ENCODE results near the gene C1GALT1.

The C1GALT1 gene

DNA sequence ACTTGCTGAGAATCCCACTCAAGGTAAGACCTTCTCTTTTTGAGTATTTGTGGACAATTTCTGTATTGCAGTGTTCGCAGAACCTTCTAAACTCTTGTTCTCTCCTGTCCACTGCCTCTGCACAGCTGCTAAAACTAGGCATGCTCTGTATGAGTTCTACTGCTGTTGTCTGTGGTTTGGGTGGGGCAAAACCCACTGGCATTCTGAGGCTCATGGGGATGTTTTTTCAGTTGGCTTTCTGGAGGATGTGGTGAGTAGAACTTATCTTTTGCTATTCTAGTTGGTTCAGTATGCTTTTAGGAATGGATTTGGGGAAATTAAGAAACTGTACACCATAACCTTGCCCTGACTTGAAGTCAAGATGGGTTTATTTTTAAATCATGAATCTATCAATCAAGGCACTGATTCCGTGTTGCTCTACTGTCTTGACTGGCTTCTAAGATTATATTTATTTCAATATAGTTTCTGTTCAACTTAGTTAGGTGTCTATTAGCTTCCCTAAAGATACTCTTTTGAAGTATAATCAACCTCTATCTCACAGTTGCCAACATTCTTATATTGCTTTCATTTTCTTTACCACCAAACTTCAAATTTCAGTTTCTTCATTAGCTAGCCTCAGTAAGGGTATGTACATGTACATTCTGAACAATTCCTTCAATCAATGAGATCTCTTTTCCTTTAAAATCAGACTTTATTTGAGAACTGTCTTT, 25.0 kb upstream of the C1GALT1 start:
- TF ChIP-seq CTCF (conservative IDR thresholded peaks at IDR 0.05; ENCODE audit: low read depth, low read length) = no peak
- DNase-seq (ENCODE audit: low read depth) = no peak
- no peak overlapping the region for H3K4me3 ChIP-seq (ENCODE audit: low read length)

DNA sequence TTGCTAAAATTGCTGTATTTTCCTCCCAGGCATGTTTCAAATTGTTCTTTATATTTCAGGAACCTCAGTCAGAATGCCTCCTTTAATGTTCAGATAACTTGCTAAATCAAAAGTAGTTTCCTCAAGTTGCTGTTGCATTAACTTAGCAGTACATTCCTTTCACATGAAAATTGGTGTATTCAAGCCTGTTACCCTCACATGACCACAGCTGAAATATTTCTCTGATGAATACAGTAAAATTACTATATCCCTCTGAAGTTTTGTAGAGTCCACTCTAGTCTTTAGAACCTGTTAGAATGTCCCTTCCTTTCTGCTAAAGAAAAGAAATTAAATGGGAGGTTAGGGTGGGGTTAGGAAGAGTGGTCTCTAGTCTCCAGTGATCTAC, 24.5 kb upstream of the C1GALT1 start:
- H3K4me3 ChIP-seq (ENCODE audit: low read length) = no peak overlapping the region
- DNase-seq (ENCODE audit: low read depth) = no peak
- no peak for TF ChIP-seq CTCF (conservative IDR thresholded peaks at IDR 0.05; ENCODE audit: low read depth, low read length)

GRCh38 chr7:7159063-7159658, 23.2 kb upstream of the C1GALT1 start:
- no peak overlapping the region for H3K4me3 ChIP-seq (ENCODE audit: low read length)
- no peak for TF ChIP-seq CTCF (conservative IDR thresholded peaks at IDR 0.05; ENCODE audit: low read depth, low read length)
- no peak for DNase-seq (ENCODE audit: low read depth)

DNA sequence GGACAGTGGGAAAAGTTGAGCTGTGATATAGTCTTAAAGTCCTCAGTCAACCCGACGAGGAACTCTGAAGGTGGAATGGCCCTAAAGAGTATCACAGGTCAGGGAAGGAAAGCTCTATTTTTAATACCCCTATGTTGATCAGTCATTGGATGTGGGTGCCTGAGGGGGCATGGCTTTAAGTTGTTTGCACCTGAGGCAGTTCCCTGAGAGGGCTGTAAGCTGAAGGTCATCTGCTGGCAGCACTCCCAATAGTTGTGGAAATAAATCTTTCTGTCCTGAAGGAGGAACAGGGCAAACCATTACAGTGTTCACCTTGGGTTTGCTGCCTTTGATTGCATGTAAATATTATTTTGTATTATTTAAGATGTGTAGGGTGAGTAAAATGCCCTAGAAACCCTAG, 17.8 kb upstream of the C1GALT1 start:
- DNase-seq (ENCODE audit: low read depth) = no peak
- TF ChIP-seq CTCF (conservative IDR thresholded peaks at IDR 0.05; ENCODE audit: low read depth, low read length) = no peak
- no peak overlapping the region for H3K4me3 ChIP-seq (ENCODE audit: low read length)

DNA sequence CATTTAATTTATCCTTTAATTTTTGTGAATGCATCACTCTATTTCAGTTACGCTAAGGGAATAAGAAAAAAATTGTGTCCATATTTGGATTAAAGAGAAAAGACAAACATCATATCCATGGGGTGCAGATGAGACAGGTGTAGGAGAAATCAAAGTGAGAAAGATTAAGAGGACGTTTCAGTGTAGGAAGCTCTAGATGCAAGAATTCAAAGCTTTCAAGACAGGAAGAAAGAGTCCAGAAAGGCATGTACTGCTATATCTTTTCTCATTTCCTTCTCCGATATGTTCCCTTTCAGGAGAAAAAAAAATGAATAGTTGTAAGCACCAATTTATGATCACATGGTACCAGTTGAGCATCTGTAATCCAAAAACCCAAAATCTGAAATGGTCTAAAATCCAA, 17.0 kb upstream of the C1GALT1 start:
- DNase-seq (ENCODE audit: low read depth) = no peak
- H3K4me3 ChIP-seq (ENCODE audit: low read length) = no peak overlapping the region
- TF ChIP-seq CTCF (conservative IDR thresholded peaks at IDR 0.05; ENCODE audit: low read depth, low read length) = no peak

DNA sequence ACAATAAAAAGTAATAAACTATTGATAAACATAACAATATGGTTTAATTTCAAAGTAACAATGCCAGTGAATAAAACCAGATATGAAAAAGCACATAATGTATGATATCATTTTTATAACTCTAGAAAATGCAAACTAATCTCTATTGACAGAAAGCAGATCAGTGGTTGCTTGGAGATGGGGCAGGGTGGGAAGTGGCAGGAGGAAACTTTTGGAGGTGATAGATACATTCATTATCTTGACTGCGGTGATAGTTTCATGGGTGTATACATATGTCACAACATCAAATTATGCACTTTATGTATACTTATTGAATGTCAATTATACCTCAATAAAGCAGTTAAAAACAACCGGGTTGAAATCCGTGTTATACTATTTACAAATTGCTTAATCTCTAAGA, 16.0 kb upstream of the C1GALT1 start:
- H3K4me3 ChIP-seq (ENCODE audit: low read length) = no peak overlapping the region
- no peak for TF ChIP-seq CTCF (conservative IDR thresholded peaks at IDR 0.05; ENCODE audit: low read depth, low read length)
- no peak for DNase-seq (ENCODE audit: low read depth)

GRCh38 chr7:7169296-7169695, 13.0 kb upstream of the C1GALT1 start:
- TF ChIP-seq CTCF (conservative IDR thresholded peaks at IDR 0.05; ENCODE audit: low read depth, low read length) = no peak
- H3K4me3 ChIP-seq (ENCODE audit: low read length) = no peak overlapping the region
- no peak for DNase-seq (ENCODE audit: low read depth)

Data from retinal pigment epithelial cell (primary cell).